ENCODE data around the gene DDIT4. TPM values are rescaled to one million over a fixed set of nuclear protein-coding genes. Genes with fewer than 3 reads are reported as not detected.

Gene DDIT4
- polyA plus RNA-seq, 4 donors, result 45.1 to 88.8 (median 49.4) TPM

DNA sequence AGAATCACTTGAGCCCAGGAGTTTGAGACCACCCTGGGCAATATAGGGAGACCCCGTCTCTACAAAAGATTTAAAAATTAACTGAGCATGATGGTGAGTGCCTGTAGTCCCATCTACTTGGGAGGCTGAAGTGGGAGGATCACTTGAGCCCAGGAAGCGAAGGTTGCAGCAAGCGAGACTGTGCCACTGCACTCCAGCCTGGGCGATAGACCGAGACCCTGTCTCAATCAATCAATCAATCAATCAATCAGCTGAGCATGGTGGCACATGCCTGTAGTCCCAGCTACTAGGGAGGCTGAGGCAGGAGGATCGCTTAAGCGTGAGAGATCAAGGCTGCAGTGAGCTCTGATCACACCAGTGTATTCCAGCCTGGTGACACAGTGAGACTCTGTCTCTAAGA is 40.5 kb downstream of the DDIT4 start:
- no peak for DNase-seq (ENCODE audit: low read depth in 4 of 4, low spot score in 3 of 4)

DNA sequence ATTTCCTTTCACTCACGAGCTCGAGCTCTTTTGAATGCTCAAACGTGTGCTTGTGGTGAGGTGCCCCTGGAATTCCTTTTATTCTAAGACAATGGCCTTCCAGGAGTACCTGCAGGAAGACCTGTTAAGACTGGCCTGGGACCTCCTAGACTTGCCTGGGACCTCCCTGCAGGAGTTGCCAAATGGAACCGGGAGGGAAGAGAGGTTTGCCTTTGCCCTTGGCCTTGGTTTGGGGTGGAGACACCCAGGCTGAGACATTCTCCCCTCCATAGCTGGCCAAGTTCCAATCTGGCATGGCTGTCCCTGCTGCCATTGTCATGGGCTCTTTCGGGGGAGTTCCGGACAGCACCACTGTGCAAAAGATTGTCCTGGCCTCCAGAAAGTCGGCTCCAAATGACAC is 41.3 kb downstream of the DDIT4 start:
- DNase-seq (ENCODE audit: low read depth in 4 of 4, low spot score in 3 of 4), result no peak

DNA sequence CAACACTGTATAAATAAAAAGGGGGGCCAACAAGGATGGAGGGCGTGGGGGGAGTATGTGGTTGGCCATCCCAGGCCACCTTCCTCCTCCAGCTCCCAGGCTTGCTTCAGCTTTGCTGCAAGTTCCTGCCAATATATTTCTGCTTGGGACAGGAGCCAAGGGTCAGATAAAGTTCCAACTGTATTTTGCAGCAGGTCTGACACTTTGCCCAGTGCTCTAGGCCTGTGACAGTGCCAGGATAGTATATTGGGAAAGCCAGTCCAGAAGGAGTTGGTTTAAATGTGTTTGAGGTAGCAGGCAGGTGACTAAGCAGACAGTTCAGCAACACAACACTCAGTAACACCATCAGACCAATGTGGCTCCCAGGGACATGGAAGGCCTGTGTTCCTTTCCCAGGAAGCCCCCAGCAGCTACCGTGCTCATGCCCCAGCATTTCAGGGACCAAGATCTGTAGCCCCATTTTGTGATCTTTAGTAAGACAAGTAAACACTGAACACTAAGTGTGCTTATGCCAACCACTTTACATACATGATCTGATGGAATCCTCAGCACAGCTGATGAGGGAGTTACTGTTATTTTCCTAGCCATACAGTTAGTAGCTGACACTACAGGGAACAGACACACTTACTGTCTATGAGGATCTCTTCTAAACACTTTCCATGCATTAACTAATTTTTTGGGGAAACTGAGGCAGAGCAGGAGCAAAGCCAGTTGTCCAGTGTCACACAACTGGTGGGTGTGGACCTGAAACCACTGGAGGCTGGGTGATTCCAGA is 42.1 kb downstream of the DDIT4 start:
- no peak for DNase-seq (ENCODE audit: low read depth in 4 of 4, low spot score in 3 of 4)

DNA sequence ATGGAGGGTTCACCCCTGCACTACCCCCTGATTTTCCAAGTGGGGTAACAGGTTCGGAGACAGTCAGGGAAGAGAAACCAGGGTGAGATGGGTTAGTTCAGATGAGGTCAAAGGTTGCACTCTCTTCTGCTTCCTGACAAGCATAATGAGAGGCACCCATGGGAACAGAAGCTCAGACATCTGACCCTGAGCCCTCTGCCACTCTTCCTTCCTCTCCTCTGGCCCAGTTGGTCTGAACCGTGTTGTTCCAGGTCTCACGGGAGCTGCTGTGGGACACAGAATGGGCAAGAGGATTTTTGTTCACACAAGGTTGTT is 42.6 kb downstream of the DDIT4 start:
- no peak for DNase-seq (ENCODE audit: low read depth in 4 of 4, low spot score in 3 of 4)

DNA sequence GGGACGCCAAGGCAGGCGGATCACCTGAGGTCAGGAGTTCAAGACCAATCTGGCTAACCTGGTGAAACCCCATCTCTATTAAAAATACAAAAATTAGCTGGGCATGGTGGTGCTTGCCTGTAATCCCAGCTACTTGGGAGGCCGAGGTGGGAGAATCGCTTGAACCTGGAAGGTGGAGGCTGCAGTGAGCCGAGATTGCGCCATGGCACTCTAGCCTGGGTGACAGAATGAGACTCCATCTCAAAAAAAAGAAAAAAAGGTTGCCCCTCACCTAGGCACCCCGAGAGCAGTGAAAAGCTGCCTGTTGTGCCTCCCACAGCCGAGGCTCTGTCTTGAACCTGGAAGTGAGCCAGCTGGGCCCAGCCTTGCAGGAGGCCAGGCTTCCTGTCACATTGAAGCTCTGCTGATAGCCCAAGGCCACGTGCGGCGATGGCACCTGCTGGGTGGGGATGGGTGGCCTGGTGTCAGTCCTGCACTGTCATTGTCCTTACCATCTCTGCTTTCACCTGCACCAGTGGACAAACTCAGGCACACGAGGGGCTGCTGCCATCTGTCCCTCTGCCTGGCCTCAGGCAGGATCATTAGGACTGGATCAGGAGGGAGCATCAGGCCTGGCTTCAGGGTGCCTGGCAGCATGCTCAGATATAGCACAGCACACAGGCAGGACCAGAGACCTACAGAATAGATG is 43.2 kb downstream of the DDIT4 start:
- no peak for DNase-seq (ENCODE audit: low read depth in 4 of 4, low spot score in 3 of 4)

DNA sequence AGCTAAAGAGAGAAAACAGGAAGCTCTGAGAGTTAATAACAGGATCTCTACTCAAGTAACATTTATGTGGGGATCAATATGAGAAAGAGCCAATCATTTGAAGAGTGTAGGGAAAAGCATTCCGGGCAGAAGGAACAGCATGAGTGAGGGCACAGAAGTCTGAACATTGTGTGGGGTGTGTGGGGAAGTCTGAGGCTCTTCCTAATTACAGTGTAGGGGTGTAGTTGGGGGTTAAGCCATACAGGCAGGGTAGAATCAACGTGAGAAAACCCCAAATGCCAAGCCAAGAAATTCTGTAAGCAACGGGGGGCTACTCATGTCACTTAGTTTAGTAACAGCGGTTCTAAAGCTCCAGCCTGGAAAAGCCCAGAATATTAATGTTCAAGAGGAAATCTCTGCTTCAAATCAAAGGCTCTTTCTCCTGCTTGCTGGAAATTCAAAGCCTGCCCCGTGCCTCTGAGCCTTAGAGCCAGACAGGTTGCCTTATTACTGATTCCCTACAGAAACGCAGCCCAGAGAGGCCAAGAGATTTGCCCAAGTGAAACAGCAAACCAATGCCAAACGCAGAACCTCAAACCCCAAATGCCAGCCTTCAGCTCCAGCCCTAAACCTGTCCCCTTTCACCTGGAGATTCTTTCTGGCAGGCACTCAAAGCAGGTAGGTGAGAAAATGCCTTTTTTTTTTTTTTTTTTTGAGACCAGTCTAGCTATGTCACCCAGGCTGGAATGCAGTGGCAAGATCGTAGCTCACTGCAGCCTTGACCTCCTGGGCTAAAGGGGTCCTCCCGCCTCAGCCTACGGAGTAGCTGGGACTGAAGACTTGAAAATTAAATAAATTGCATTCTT is 44.9 kb downstream of the DDIT4 start:
- DNase-seq (ENCODE audit: low read depth in 4 of 4, low spot score in 3 of 4), result no peak

DNA sequence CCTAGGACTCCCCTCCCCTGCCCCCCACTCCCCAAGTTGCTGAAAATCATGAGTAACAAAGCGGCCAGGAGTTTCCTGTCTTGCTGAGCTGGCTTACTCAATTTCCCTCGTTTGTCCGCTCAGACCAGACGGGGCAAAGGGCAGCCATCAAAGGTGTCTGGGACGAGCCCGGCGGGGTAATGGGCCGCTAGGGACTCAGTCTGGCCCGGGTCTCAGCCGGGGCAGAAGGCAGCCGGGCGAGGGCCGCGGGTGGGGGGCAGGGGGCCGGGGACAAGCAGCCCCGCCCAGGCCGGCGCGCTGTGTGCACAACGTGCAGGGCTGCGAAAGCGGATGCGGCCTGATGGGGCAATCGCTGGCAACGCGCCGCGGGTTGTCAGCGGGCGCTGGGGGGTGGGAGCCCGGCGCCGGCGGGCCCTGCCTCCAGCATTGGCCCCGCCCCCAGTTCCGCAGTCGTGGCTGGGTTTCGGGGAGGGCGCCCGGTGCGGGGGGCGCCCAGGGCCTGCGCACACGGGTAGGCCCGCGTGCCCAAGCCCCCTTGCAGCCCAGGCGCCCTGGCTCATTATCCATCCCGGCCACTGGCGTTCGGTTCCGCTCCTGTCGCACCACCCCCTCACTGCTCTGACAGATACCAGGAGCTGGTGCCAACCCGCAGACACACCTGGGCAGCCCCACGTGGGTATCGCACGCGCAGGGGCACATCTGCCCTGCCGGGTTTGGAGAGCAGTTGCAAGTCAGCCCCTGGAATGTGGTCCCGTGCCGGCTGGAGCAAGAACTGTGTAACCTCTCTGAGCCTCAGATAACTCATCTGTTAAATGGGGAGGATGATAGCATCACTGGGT is 45.9 kb downstream of the DDIT4 start:
- DNase-seq (ENCODE audit: low read depth in 4 of 4, low spot score in 3 of 4), result no peak

DNA sequence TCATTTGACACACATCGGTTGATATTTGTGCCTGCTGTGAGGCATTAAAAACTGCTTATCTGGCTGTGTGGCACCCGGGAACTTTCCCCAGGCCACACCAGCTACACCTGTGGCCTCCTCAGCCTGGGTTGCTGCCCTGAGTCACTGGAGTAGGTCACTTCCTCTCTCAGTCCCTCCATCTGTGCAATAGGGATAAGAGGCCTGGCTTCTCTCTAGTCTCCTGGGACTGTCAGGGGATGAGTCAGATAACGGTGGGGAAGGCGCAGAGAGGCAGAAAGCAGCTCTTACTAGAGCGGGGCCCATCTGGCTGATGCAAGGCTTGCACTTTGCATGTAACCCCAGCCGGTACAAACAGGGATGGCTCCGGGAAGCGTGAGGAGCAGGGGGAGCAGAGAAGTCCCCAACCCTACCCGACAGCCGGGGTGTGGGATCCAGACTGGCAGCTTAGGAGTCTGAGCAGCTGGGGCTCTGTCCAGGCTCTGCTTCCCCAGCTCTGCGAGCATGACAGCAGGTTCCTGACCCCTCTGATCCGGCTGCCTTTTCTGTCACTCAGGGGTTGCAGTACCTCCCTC is 47.0 kb downstream of the DDIT4 start:
- no peak for DNase-seq (ENCODE audit: low read depth in 4 of 4, low spot score in 3 of 4)

DNA sequence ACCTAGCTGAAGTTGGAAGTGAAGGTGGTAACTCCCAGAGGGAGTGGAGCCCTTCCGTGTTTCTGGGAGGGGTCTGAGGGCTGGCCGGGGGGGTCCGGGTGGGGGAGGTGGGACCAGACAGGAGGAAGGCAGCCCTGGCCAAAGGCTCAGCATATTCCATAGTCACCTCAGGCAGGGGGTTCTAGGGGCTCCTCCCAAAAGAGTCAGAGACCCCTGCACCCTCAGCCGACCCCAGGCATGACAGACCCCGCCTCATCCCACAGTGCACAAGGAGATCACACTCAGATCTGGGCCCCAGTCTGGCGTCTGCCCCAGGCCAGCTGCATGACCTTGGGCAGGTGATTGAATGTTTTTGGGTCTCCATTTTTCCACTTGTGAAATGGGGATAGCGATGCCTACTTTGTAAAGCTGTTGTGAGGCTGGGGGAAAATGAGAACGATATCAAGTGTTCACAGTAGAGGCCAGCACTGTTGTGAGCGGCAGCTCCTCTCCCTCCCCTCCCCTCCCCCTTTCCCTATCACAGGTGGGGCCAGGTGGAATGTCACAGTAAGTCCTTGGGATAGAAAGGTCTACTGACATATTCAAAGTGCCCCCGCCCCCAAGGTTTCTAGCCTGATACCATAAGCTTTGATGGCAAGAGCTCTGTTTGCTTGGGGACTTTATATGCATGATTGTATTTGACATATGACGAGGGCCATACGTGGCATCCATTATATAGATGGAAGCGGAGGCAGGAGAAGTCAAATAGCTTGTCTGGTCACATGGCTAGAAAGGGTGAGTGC is 47.7 kb downstream of the DDIT4 start:
- DNase-seq (ENCODE audit: low read depth in 4 of 4, low spot score in 3 of 4), result no peak

DNA sequence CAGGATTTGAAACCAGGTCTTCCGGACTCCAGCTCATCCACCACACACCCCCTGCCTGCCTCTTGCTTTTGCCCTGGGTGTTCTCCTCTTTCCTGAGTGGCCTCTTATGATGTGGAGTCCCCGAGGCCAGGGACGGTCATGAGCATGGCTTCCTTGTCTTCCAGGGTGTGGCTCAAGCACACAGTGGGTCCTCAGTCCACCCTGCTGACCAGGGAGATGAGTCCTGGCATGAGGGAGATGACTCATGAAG is 48.2 kb downstream of the DDIT4 start:
- no peak for DNase-seq (ENCODE audit: low read depth in 4 of 4, low spot score in 3 of 4)

DNA sequence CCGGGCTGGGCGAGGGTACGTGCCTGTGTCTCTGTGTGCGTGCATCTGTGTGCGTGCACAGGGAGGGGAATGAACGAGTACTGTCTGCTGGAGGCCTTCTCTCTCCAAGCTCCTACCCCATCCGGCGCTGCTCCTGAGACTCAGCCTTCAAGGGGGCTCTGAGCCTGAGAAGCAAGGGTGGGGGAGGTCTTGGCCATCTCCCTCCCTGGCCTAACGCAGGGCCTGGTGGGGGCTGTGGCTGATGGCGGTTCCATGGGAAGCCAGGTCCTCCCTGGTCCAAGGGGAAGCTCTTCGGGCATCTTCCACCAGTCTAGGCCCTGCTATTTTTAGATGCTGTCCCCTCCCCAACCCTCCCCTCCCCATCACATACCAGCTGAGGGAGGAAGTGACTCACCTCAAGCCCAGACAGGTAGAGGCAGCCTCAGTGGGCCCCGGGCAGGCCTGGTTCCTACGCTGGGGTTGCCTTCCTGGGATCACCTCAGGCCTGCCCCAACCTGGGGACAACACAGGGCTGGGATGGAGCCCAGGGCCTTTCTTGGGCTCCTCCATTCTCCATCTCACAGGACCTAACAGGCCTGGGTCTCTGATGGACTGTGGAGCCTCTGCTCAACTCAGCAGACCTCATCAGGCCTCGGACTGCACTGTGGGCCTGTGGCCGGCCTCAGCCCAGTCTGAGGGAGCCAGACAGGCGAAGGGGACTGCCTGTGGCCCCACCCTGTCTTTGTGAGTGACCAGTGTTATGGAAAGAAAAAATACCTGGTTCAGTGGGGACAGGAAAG is 48.7 kb downstream of the DDIT4 start:
- no peak for DNase-seq (ENCODE audit: low read depth in 4 of 4, low spot score in 3 of 4)

DNA sequence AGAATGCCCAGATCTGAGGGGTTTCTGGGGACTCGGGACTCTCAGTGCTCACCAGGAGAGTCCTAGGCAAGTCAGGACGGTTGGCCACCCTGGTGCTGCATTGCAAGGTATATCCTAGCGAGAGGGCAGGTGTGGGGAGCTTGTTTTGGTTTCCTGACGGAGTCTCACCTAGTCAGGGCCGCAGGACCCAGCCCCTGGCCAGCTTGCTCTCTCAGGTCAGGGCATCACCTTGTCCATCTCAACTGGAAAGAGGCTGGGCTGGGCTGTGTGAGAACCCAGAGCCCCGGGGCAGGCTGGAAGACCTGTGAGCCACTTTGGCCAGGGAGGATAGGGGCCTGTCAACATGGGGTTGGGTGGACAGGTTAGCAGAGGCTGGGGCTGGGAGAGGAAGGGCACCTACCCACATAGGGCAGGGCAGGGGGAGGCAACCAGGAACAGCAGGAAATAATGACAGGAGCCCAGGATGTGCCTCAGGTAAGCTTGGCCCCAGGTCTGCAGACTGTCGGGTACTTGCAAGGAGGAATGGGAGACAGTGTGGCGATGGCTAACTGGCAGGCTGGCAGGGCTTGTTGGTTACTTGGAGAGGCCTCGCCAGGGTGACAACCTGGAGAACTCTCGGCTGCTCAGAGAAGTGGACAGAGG is 49.5 kb downstream of the DDIT4 start:
- DNase-seq (ENCODE audit: low read depth in 4 of 4, low spot score in 3 of 4), result no peak

DNA sequence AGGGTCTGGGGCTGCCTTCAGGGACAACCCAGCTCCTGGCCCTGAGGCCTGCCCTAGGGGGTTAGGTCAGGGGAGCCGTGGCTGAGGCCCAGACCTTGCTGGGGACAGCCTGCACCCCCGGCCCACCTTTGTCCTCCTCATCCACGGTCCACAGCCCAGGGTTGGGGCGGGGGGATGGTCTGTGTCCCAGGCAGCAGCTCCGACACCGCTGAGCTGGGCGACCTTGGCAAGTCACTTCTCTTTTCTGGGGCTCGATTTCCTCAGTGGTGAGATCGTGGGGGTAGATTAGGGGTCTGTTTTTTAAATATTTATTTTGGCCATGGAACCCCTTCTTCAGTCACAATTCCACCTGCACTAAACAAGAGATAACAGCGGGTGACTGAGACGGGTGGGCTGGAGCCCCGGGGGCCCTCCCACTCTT is 50.1 kb downstream of the DDIT4 start:
- DNase-seq (ENCODE audit: low read depth in 4 of 4, low spot score in 3 of 4), result no peak

Other genes with a start within 250 kb of the DDIT4 start
- gene SPOCK2, start 185.4 kb upstream of the DDIT4 start, polyA plus RNA-seq (ENCODE audit: insufficient read length in 4 of 4), result 100 to 1,000 TPM; 163 to 179 (median 163) TPM
- gene ANAPC16, start 57.9 kb upstream of the DDIT4 start, polyA plus RNA-seq (ENCODE audit: insufficient read length in 4 of 4), result 100 to 1,000 TPM; 195 to 212 (median 204) TPM
- 10 to 100 TPM; 40.8 to 49.2 (median 47.8) TPM for gene ASCC1, start 57.6 kb upstream of the DDIT4 start, polyA plus RNA-seq (ENCODE audit: insufficient read length in 4 of 4)
- 10 to 100 TPM; 33.1 to 39.4 (median 36.9) TPM for gene DNAJB12, start 81.0 kb downstream of the DDIT4 start, polyA plus RNA-seq (ENCODE audit: insufficient read length in 4 of 4)

Measured in right renal pelvis (tissue), 4 donors.